Spleen (tissue), 11 donors: ENCODE data around the gene LRRC47. TPM values are rescaled to one million over a fixed set of nuclear protein-coding genes. Genes with fewer than 3 reads are reported as not detected.
A peak's percentile ranks its signal among the peaks of the same experiment; 100 is the strongest.

Source experiments
- DNase-seq: peaks from one replicate; pipeline ENCODE4 v3.0.0-alpha.2; 2020
- H3K27ac ChIP-seq, 8 donors: fragments of 200-600 bp; sonication (generic) in 7 of 8; 1 replicate in 4 of 8; 2 replicates in 4 of 8; pipeline versions ENCODE4 v1.5.0 to v1.8.0; 2016 to 2021; ENCODE audit warnings: inconsistent platforms in 4 of 8, mild to moderate bottlenecking in 4 of 8, moderate library complexity in 1 of 8
- H3K27me3 ChIP-seq, 7 donors: fragments of 200-600 bp; sonication (generic) in 6 of 7; replicated peaks in 1 of 7; 1 replicate in 4 of 7; 2 replicates in 3 of 7; pipeline versions ENCODE4 v1.5.0 to v1.8.0; 2016 to 2021; ENCODE audit warnings: inconsistent platforms in 3 of 7, mild to moderate bottlenecking in 1 of 7
- H3K36me3 ChIP-seq, 6 donors: fragments of 200-600 bp; sonication (generic) in 5 of 6; 1 replicate in 4 of 6; 2 replicates in 2 of 6; pipeline versions ENCODE4 v1.5.0 to v1.8.0; 2016 to 2021; ENCODE audit warnings: inconsistent platforms in 2 of 6
- H3K4me1 ChIP-seq, 6 donors: fragments of 200-600 bp; sonication (generic) in 5 of 6; 1 replicate in 3 of 6; 2 replicates in 3 of 6; pipeline versions ENCODE4 v1.5.0 to v1.8.0; 2016 to 2021; ENCODE audit warnings: inconsistent platforms in 3 of 6
- H3K4me3 ChIP-seq, 8 donors: fragments of 200-600 bp; sonication (generic) in 7 of 8; 1 replicate in 4 of 8; 2 replicates in 4 of 8; pipeline versions ENCODE4 v1.5.0 to v1.8.0; 2016 to 2021; ENCODE audit warnings: inconsistent platforms in 4 of 8, mild to moderate bottlenecking in 4 of 8, moderate library complexity in 2 of 8
- H3K9me3 ChIP-seq, 8 donors: fragments of 200-600 bp; sonication (generic) in 7 of 8; 1 replicate in 4 of 8; 2 replicates in 4 of 8; pipeline versions ENCODE4 v1.5.0 to v1.8.0; 2016 to 2021; ENCODE audit warnings: inconsistent platforms in 4 of 8
- CTCF ChIP-seq, 11 experiments: fragments of 200-600 bp in 7 of 11; fragments of 450-650 bp in 4 of 11; sonication (generic) in 4 of 11; IDR thresholded peaks in 8 of 11; conservative IDR thresholded peaks in 3 of 11; 1 replicate in 7 of 11; 2 replicates in 4 of 11; pipeline versions ENCODE4 v1.4.0 to v1.8.0; 2016 to 2021; ENCODE audit warnings: antibody characterized with exemption in 11 of 11, inconsistent platforms in 4 of 11, mild to moderate bottlenecking in 1 of 11
- POLR2A ChIP-seq, 3 donors: fragments of 450-650 bp; IDR thresholded peaks; one replicate each; pipeline ENCODE4 v1.5.1; 2017; ENCODE audit warnings: antibody characterized with exemption in 3 of 3, mild to moderate bottlenecking in 1 of 3
- POLR2AphosphoS5 ChIP-seq, 3 donors: sonication (generic); formaldehyde crosslinking; IDR thresholded peaks; one replicate each; pipeline ENCODE4 v1.5.1; 2017; ENCODE audit warnings: antibody characterized with exemption in 3 of 3
- WGBS, 5 donors: extraction: QIAGEN DNeasy Blood & Tissue Kit in 3 of 5; methylation state at CpG; one replicate each; pipeline versions ENCODE4 v1.1.5 to v1.1.7; 2013 to 2018; 5-methylcytosine and 5-hydroxymethylcytosine counted together
- intact Hi-C: fragments of 100-400 bp; cut with DNase I; formaldehyde crosslinking; loops from one replicate; pipeline ENCODE4 v1.15.0; 2023; ENCODE audit warnings: low total_unique reads
- polyA plus RNA-seq, 3 donors: library from polyadenylated mRNA; stranded (reverse); fragments of 200-250 nt; gene quantifications; one replicate each; pipeline ENCODE4 v1.2.1, GENCODE V29; 2013
- total RNA-seq, 7 donors: library from RNA; depleted of rRNA in 3 of 7; stranded (reverse); fragments of >200 nt in 3 of 7; fragmentation: NEBNext Ultra II Directional in 4 of 7; extraction: Animal tissue kit (Norgen Biotek cat#: 25700) in 4 of 7; gene quantifications; one replicate each; pipeline versions ENCODE4 v1.1.0 to v1.2.1, GENCODE V29; 2016 to 2021
- donor health status: healthy with polysubstance abuse.
- donor health status: DM: no; HTN: no; CAD: no; lungs with moderate emphysema.
- donor health status: DM: no; HTN: no; CAD: no.
- donor health status: Bipolar disorder and iron deficiency.
- donor health status: healthy.
- donor health status: DM: no; HTN: no; CAD: no.
- donor health status: DM: yes; HTN: yes; CAD: no.

LRRC47 gene
- total and polyA plus RNA-seq, 10 donors: 12.5 to 39.0 (median 26.7) TPM

GRCh38 chr1:3795453-3796214 is 664 bp downstream of the LRRC47 start:
- H3K4me3 ChIP-seq: peak overlapping the region; percentile 63 to 100 (median 99)
- peaks cover 0 to 30% (median 2%) of the 10 kb centered on the region in 6 donors for H3K36me3 ChIP-seq
- no peak for DNase-seq
- no peak for TF ChIP-seq POLR2A (IDR thresholded peaks at IDR 0.05)
- TF ChIP-seq POLR2AphosphoS5 (IDR thresholded peaks at IDR 0.05): no peak
- no peak for TF ChIP-seq CTCF (IDR thresholded peaks at IDR 0.05 in 8 of 11, conservative IDR thresholded peaks at IDR 0.05 in 3 of 11)
- 5 to 20% (median 7%) methylated on average over 16 to 53 of the region's 53 CpGs for WGBS, 5 donors
- intact Hi-C loops: no loop called here
- H3K9me3 ChIP-seq: no peaks in the 10 kb centered on the region
- peaks cover 27 to 62% (median 45%) of the 10 kb centered on the region in 6 donors for H3K4me1 ChIP-seq
- peak overlapping the region in 6 of 8 donors; percentile 53 to 85 (median 76) for H3K27ac ChIP-seq
- H3K27me3 ChIP-seq: peaks cover 0 to 10% (median 0%) of the 10 kb centered on the region in 7 donors

- no peaks in the 10 kb centered on the region for H3K9me3 ChIP-seq
- WGBS, 5 donors: 73 to 89% (median 87%) methylated on average over 11 to 18 of the region's 18 CpGs
- H3K27ac ChIP-seq: no peak overlapping the region
- H3K27me3 ChIP-seq: no peaks in the 10 kb centered on the region
- peaks cover 0 to 77% (median 25%) of the 10 kb centered on the region in 6 donors for H3K36me3 ChIP-seq
- H3K4me3 ChIP-seq: no peak overlapping the region
- peak; percentile 64 for DNase-seq
- TF ChIP-seq POLR2AphosphoS5 (IDR thresholded peaks at IDR 0.05) (no peak), CTCF (IDR thresholded peaks at IDR 0.05 in 8 of 11, conservative IDR thresholded peaks at IDR 0.05 in 3 of 11) (no peak), POLR2A (IDR thresholded peaks at IDR 0.05) (no peak)
- peaks cover 27 to 93% (median 57%) of the 10 kb centered on the region in 6 donors for H3K4me1 ChIP-seq
- intact Hi-C loops: no loop called here
These were observed 5.3 kb downstream of the LRRC47 start for GRCh38 chr1:3790952-3791351.

- Histone ChIP-seq H3K27ac (no peak overlapping the region), H3K4me3 (no peak overlapping the region), H3K36me3 (peaks cover 0 to 81% (median 28%) of the 10 kb centered on the region in 6 donors), H3K4me1 (peaks cover 25 to 89% (median 54%) of the 10 kb centered on the region in 6 donors), H3K27me3 (no peaks in the 10 kb centered on the region), H3K9me3 (no peaks in the 10 kb centered on the region)
- DNase-seq: peak; percentile 66
- TF ChIP-seq CTCF (IDR thresholded peaks at IDR 0.05 in 8 of 11, conservative IDR thresholded peaks at IDR 0.05 in 3 of 11): no peak
- TF ChIP-seq POLR2AphosphoS5 (IDR thresholded peaks at IDR 0.05): peak in 1 of 3 donors; percentile 43
- no peak for TF ChIP-seq POLR2A (IDR thresholded peaks at IDR 0.05)
- intact Hi-C loops: no loop called here
- WGBS, 5 donors: 68 to 87% (median 79%) methylated on average over 7 to 12 of the region's 12 CpGs
These were observed 5.8 kb downstream of the LRRC47 start for GRCh38 chr1:3790500-3790923.
